ENCODE measurements around the gene HTR4. TPM values are rescaled to one million over a fixed set of nuclear protein-coding genes. Genes with fewer than 3 reads are reported as not detected.

Gene HTR4
- total RNA-seq, 1 donor from 2014 or later = 0.27 TPM

DNA sequence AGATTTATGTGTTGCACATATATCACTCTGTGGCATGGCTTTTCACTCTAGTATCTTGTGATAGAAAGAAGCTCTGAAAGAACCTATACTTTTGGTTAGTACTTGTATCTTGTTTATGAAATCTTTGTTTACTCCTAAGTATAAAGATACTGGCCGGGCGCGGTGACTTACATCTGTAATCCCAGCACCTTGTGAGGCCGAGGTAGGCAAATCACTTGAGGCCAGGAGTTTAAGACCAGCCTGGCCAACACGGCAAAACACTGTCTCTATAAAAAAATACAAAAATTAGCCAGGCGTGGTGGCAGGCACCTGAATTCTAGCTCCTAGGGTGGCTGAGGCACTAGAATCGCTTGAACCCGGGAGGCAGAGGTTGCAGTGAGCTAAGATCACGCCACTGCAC, 141.8 kb downstream of the HTR4 start:
- peaks cover 5% of the 10 kb centered on the region for H3K27me3 Mint-ChIP-seq (ENCODE audit: low read depth)
- no peaks in the 10 kb centered on the region for H3K4me1 Mint-ChIP-seq
- no peaks in the 10 kb centered on the region for H3K36me3 Mint-ChIP-seq
- H3K9me3 Mint-ChIP-seq = peaks cover 13% of the 10 kb centered on the region
- no peak overlapping the region for H3K4me3 Mint-ChIP-seq
- H3K27ac Mint-ChIP-seq = no peak overlapping the region
- no peak for TF ChIP-seq CTCF (IDR thresholded peaks at IDR 0.05; ENCODE audit: unreplicated experiment)
- DNase-seq (ENCODE audit: low spot score in 2 of 2, unreplicated experiment in 2 of 2) = no peak

DNA sequence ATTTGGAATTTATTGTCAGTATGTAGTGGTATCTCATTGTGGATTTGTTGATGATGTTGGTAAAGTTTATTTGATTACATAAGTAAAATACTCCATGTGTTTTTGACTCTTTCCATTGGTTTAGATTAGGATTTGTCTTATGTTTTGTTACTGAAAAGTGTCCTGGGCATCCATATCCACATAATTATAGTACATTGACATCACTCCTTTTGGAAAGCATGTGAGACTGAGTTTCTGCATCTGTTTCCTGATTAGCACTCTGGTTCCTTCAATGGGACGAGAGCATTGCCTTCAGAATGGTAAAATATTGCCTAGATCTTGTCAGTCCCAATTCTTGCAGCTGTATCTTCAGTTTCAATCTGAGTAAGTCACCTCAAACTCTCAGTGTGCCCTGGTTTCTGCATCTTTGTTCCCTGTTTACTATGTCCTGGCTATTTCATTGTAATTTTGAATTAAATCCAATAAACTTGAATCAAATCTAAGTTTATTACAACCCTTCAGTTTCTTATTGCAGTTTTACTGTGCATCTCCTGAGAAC, 142.4 kb downstream of the HTR4 start:
- Mint-ChIP-seq H3K36me3 (no peaks in the 10 kb centered on the region), H3K4me1 (no peaks in the 10 kb centered on the region), H3K27ac (no peak overlapping the region), H3K9me3 (peaks cover 9% of the 10 kb centered on the region), H3K27me3 (ENCODE audit: low read depth) (peaks cover 5% of the 10 kb centered on the region), H3K4me3 (no peak overlapping the region)
- TF ChIP-seq CTCF (IDR thresholded peaks at IDR 0.05; ENCODE audit: unreplicated experiment) = no peak
- DNase-seq (ENCODE audit: low spot score in 2 of 2, unreplicated experiment in 2 of 2) = no peak

DNA sequence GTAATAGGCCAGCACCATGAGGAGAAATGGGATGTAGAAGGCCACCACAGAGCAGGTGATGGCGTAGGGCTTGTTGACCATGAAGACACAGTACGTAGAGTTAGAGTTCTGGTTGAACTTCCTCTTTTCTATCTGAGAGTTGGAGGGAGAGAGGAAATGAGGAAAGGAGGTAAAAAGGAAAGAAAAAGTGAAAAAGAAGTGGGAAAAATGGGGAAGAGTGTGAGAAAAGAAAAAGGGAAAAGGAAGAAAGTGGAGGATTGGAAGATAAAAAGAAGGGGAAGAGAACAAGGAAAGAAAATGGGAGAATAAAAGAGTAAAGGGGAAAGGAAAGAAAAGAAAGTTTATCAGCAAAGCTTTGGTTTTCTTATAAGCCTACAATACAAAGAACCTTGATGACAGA, 144.4 kb downstream of the HTR4 start:
- no peak for TF ChIP-seq CTCF (IDR thresholded peaks at IDR 0.05; ENCODE audit: unreplicated experiment)
- H3K4me1 Mint-ChIP-seq = no peaks in the 10 kb centered on the region
- no peak for DNase-seq (ENCODE audit: low spot score in 2 of 2, unreplicated experiment in 2 of 2)
- no peaks in the 10 kb centered on the region for H3K36me3 Mint-ChIP-seq
- H3K27me3 Mint-ChIP-seq (ENCODE audit: low read depth) = peaks cover 5% of the 10 kb centered on the region
- H3K27ac Mint-ChIP-seq = no peak overlapping the region
- H3K9me3 Mint-ChIP-seq = peaks cover 9% of the 10 kb centered on the region
- H3K4me3 Mint-ChIP-seq = no peak overlapping the region

- H3K9me3 Mint-ChIP-seq = peaks cover 9% of the 10 kb centered on the region
- TF ChIP-seq CTCF (IDR thresholded peaks at IDR 0.05; ENCODE audit: unreplicated experiment) = no peak
- H3K4me3 Mint-ChIP-seq = no peak overlapping the region
- H3K27me3 Mint-ChIP-seq (ENCODE audit: low read depth) = peaks cover 8% of the 10 kb centered on the region
- H3K36me3 Mint-ChIP-seq = no peaks in the 10 kb centered on the region
- H3K4me1 Mint-ChIP-seq = no peaks in the 10 kb centered on the region
- no peak overlapping the region for H3K27ac Mint-ChIP-seq
- DNase-seq (ENCODE audit: low spot score in 2 of 2, unreplicated experiment in 2 of 2) = no peak
Observed at GRCh38 chr5:148507648-148508047, 146.7 kb downstream of the HTR4 start.

DNA sequence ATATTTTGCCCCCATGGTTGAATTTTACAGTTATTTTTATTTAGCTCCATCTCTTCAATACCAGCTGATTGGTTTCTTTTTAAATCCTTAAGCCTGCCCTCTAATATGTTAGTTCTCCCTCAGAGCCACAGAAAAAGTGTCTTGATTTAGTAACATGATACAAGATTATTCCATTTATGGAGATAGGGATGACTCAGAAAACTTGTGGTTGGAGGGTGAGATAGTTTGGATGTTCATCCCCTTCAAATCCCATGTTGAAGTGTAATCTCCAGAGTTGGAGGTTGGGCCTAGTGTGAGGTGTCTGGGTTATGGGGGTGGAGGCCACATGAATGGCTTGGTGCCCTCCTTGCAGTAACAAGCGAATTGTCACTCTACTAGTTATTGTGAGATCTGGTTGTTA, 154.9 kb downstream of the HTR4 start:
- Mint-ChIP-seq H3K36me3 (no peaks in the 10 kb centered on the region), H3K27me3 (ENCODE audit: low read depth) (peaks cover 13% of the 10 kb centered on the region), H3K9me3 (peaks cover 4% of the 10 kb centered on the region), H3K27ac (no peak overlapping the region), H3K4me1 (no peaks in the 10 kb centered on the region), H3K4me3 (no peak overlapping the region)
- DNase-seq (ENCODE audit: low spot score in 2 of 2, unreplicated experiment in 2 of 2) = no peak
- no peak for TF ChIP-seq CTCF (IDR thresholded peaks at IDR 0.05; ENCODE audit: unreplicated experiment)

DNA sequence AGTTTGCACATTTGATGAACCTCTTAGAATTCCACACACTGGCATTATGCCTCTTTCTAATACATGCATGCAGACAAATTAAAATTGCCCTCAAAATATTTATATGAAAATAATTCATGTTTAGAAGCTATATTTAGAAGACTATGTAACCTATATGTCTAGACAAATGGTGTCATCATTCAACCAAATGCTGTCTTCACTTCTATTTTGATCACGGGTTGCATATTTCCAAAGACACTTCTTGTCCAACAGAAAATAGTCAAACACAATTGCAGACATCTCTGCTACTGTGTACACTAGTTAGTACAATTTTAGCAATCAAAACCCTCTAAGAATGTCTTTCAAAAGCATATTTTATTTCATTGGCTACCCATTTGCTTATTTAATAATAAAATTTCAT, 156.6 kb downstream of the HTR4 start:
- no peak overlapping the region for H3K27ac Mint-ChIP-seq
- no peak for DNase-seq (ENCODE audit: low spot score in 2 of 2, unreplicated experiment in 2 of 2)
- H3K36me3 Mint-ChIP-seq = no peaks in the 10 kb centered on the region
- no peaks in the 10 kb centered on the region for H3K9me3 Mint-ChIP-seq
- H3K27me3 Mint-ChIP-seq (ENCODE audit: low read depth) = peaks cover 15% of the 10 kb centered on the region
- no peak overlapping the region for H3K4me3 Mint-ChIP-seq
- H3K4me1 Mint-ChIP-seq = no peaks in the 10 kb centered on the region
- TF ChIP-seq CTCF (IDR thresholded peaks at IDR 0.05; ENCODE audit: unreplicated experiment) = no peak
